ENCODE measurements around the gene NT5C1B.

DNA sequence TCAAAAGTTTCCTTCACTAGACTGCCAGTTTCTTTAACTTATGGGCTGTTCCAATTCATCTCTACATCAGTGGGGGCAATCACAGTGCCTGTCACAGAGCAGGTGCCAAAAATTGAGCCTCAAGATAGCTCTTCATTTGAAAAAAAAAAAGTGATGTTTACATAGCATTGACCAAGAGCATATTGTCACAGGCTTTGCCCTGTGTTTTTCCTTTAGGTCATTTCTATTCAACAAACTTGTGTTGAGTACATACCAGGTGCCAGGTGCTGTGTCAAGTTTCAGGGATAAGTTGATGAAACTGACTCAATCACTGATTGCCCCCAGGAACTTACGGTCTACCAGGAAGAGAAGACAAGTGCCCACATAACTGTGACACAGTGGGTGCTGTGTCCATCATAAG, 22.2 kb upstream of the NT5C1B start:
- no peak for TF ChIP-seq ARNTL (CRISPR knock-in tag; IDR thresholded peaks at IDR 0.05; ENCODE audit: borderline replicate concordance, low read depth)
- no peak for TF ChIP-seq CREB5 (CRISPR knock-in tag; IDR thresholded peaks at IDR 0.05; ENCODE audit: low read depth)
- TF ChIP-seq ZC3H10 (CRISPR knock-in tag; IDR thresholded peaks at IDR 0.05): no peak
- TF ChIP-seq TCF4 (CRISPR knock-in tag; IDR thresholded peaks at IDR 0.05; ENCODE audit: borderline replicate concordance): no peak
- no peak for TF ChIP-seq OSR1 (CRISPR knock-in tag; IDR thresholded peaks at IDR 0.05)

Measured in SK-N-SH treated with all-trans-retinoic acid at 6 μM for 48 hours (cell line).